Neural cell (in vitro differentiated cells): Measurements from ENCODE around the gene IP6K1. TPM values are rescaled to one million over a fixed set of nuclear protein-coding genes. Genes with fewer than 3 reads are reported as not detected.

Source experiments
- H2AFZ ChIP-seq: fragments of 200-600, 300-800 bp; sonication (generic), shearing (Covaris generic); 2 replicates; pipeline ENCODE4 v1.6.0; 2014; ENCODE audit warnings: low read depth, mild to moderate bottlenecking, antibody characterized with exemption, low read length, moderate library complexity
- H3F3A ChIP-seq: fragments of 200-600 bp; shearing (Covaris generic); 2 replicates; pipeline ENCODE4 v1.6.1; 2016; ENCODE audit warnings: mild to moderate bottlenecking, moderate library complexity, mixed read lengths, antibody characterized with exemption, low read length; ENCODE audit not compliant: insufficient read depth, poor library complexity, severe bottlenecking
- H3K27ac ChIP-seq: fragments of 200-600, 300-800 bp; sonication (generic), shearing (Covaris generic); 2 replicates; pipeline ENCODE4 v1.5.1; 2014; ENCODE audit warnings: mild to moderate bottlenecking, low read length, moderate library complexity
- H3K27me3 ChIP-seq: fragments of 300-800, 200-600 bp; sonication (generic), shearing (Covaris generic); 2 replicates; pipeline ENCODE4 v1.6.0; 2014; ENCODE audit warnings: mild to moderate bottlenecking, low read depth, low read length, moderate library complexity; ENCODE audit not compliant: insufficient read depth
- H3K36me3 ChIP-seq: fragments of 300-800, 200-600 bp; sonication (generic), shearing (Covaris generic); 2 replicates; pipeline ENCODE4 v1.5.1; 2014; ENCODE audit warnings: mild to moderate bottlenecking, antibody characterized with exemption, low read length, moderate library complexity; ENCODE audit not compliant: insufficient read depth
- H3K4me2 ChIP-seq: fragments of 300-800, 200-600 bp; sonication (generic), shearing (Covaris generic); 2 replicates; pipeline ENCODE4 v1.6.0; 2014; ENCODE audit warnings: mild to moderate bottlenecking, low read length
- H3K4me3 ChIP-seq: fragments of 300-800, 200-600 bp; sonication (generic), shearing (Covaris generic); 2 replicates; pipeline ENCODE4 v1.5.1; 2014; ENCODE audit warnings: mild to moderate bottlenecking, low read length, moderate library complexity
- H3K79me2 ChIP-seq: fragments of 200-600 bp; shearing (Covaris generic); replicated peaks from 2 replicates; pipeline ENCODE4 v1.6.0; 2014; ENCODE audit warnings: mild to moderate bottlenecking, low read length, moderate library complexity; ENCODE audit not compliant: insufficient read depth
- H3K9ac ChIP-seq: fragments of 300-800, 200-600 bp; sonication (generic), shearing (Covaris generic); 2 replicates; pipeline ENCODE4 v1.6.1; 2016; ENCODE audit warnings: mild to moderate bottlenecking, low read length, mixed read lengths
- H3K9me2 ChIP-seq: fragments of 200-600 bp; shearing (Covaris generic); 2 replicates; pipeline ENCODE4 v1.6.1; 2016; ENCODE audit warnings: mild to moderate bottlenecking, low read length, mixed read lengths; ENCODE audit not compliant: insufficient read depth
- H3K9me3 ChIP-seq: fragments of 200-600, 300-800 bp; sonication (generic), shearing (Covaris generic); 2 replicates; pipeline ENCODE4 v1.6.1; 2016; ENCODE audit warnings: mild to moderate bottlenecking, mixed run types, low read length, moderate library complexity, mixed read lengths
- H4K20me1 ChIP-seq: fragments of 200-600 bp; shearing (Covaris generic); 2 replicates; pipeline ENCODE4 v1.6.1; 2016; ENCODE audit warnings: mild to moderate bottlenecking, mixed run types; ENCODE audit not compliant: insufficient read depth
- CTCF ChIP-seq: fragments of 450-650 bp; IDR thresholded peaks from 2 replicates; pipeline ENCODE4 v1.5.1; 2014; ENCODE audit warnings: antibody characterized with exemption, mild to moderate bottlenecking, moderate library complexity; ENCODE audit not compliant: poor library complexity, severe bottlenecking
- EP300 ChIP-seq: fragments of 450-650 bp; conservative IDR thresholded peaks from 2 replicates; pipeline ENCODE4 v1.6.1; 2014; ENCODE audit warnings: antibody characterized with exemption, mild to moderate bottlenecking, moderate library complexity; ENCODE audit not compliant: poor library complexity, severe bottlenecking
- EZH2 ChIP-seq: fragments of 200-600, 300-800 bp; shearing (Covaris generic), sonication (generic); IDR thresholded peaks from 2 replicates; pipeline ENCODE4 v1.6.1; 2014; ENCODE audit warnings: antibody characterized with exemption, low read length, borderline replicate concordance, mild to moderate bottlenecking; ENCODE audit not compliant: insufficient read depth, poor library complexity, severe bottlenecking
- MXI1 ChIP-seq: fragments of 450-650 bp; conservative IDR thresholded peaks from 2 replicates; pipeline ENCODE4 v1.6.1; 2014; ENCODE audit warnings: antibody characterized with exemption, mild to moderate bottlenecking; ENCODE audit not compliant: poor library complexity, severe bottlenecking
- POLR2AphosphoS5 ChIP-seq: IDR thresholded peaks from 2 replicates; pipeline ENCODE4 v1.6.1; 2012
- RAD21 ChIP-seq: fragments of 450-650 bp; conservative IDR thresholded peaks from 2 replicates; pipeline ENCODE4 v1.6.1; 2014; ENCODE audit warnings: antibody characterized with exemption, mild to moderate bottlenecking, moderate library complexity
- REST ChIP-seq: IDR thresholded peaks from 2 replicates; pipeline ENCODE4 v1.6.1; 2012; ENCODE audit warnings: borderline replicate concordance
- SMC3 ChIP-seq: fragments of 450-650 bp; conservative IDR thresholded peaks from 2 replicates; pipeline ENCODE4 v1.6.1; 2014; ENCODE audit warnings: antibody characterized with exemption, mild to moderate bottlenecking, moderate library complexity; ENCODE audit not compliant: poor library complexity
- TAF1 ChIP-seq: IDR thresholded peaks from 2 replicates; pipeline ENCODE4 v1.6.1; 2012; ENCODE audit warnings: low read depth
- polyA plus RNA-seq: library from polyadenylated mRNA; depleted of rRNA; stranded (reverse); fragments of >200 nt; gene quantifications from 2 replicates; pipeline ENCODE4 v1.2.3, GENCODE V29; 2014

IP6K1 gene
- polyA plus RNA-seq, 1 donor from 2014 or later = 52.7 TPM

DNA sequence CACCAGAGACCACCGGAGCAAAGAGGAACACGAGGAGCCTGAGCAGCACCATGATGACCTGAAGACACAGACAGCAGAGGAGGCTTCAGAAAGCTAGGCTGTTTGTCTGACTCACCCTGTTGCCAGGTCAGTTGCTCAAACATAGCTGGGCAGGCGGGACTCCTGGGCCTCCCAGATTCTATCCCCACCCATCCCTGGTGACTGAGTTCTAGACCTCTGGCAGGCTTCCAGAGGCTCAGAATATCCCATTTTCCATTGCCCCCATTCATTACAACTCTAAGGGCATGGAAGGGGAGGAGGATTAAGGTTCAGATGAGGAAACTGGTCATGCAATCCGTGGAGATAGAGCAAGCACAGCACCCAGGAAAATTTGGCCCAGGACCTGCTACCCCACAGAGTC, 13.4 kb upstream of the IP6K1 start, which contains the start of gene CDHR4:
Gene CDHR4, minus strand, starts transcription at position 113 of the 400 bp plus-strand sequence. Its CDS starts 61 bp downstream, at position 52.
- H3K9me3 ChIP-seq = no peaks in the 10 kb centered on the region
- TF ChIP-seq TAF1 (no peak), MXI1 (no peak), REST (no peak), POLR2AphosphoS5 (no peak), SMC3 (no peak), EP300 (no peak), EZH2 (no peak), CTCF (no peak), RAD21 (no peak)
- H3K27ac ChIP-seq = no peak within 1 kb of the TSS
- no peak within 1 kb of the TSS for H2AFZ ChIP-seq
- no peaks in the 10 kb centered on the region for H4K20me1 ChIP-seq
- H3K27me3 ChIP-seq = peaks cover 14% of the 10 kb centered on the region
- no peak within 1 kb of the TSS for H3K4me3 ChIP-seq
- H3K36me3 ChIP-seq = no peaks in the 10 kb centered on the region
- H3K9me2 ChIP-seq = no peaks in the 10 kb centered on the region
- H3K79me2 ChIP-seq = no peaks in the 10 kb centered on the region
- no peak within 1 kb of the TSS for H3K9ac ChIP-seq
- no peaks in the 10 kb centered on the region for H3F3A ChIP-seq
- H3K4me2 ChIP-seq = no peak within 1 kb of the TSS

DNA sequence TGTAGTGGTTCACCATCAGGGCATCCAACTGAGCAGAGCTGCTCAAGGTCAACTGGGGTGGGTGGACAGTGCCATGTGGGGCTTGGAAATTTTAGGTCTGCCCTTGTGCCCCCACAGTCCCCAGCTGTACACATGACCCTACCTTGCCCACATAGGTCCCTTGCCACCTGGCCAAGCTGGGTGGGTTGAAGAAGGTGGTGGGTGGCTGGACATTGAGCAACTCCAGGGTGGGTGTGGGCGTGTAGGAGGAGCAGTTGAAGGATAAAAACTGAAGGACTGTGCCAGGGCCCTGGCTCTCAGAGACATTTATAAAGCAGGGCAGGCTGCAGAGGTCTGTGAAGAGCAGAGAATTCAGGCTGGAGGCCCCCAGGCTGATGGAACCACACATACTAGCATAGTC, 12.8 kb upstream of the IP6K1 start:
- Histone ChIP-seq H3K27me3 (peaks cover 10% of the 10 kb centered on the region), H3K9ac (no peak overlapping the region), H3K9me3 (no peaks in the 10 kb centered on the region), H3K36me3 (no peaks in the 10 kb centered on the region), H4K20me1 (no peaks in the 10 kb centered on the region), H3K79me2 (no peaks in the 10 kb centered on the region), H2AFZ (no peak overlapping the region), H3F3A (no peaks in the 10 kb centered on the region), H3K4me2 (no peak overlapping the region), H3K9me2 (no peaks in the 10 kb centered on the region), H3K4me3 (no peak overlapping the region), H3K27ac (no peak overlapping the region)
- no peak for TF ChIP-seq SMC3
- no peak for TF ChIP-seq RAD21
- TF ChIP-seq REST = no peak
- no peak for TF ChIP-seq TAF1
- TF ChIP-seq CTCF = no peak
